WTC11 (cell line): ENCODE data around the gene WWOX. TPM values are rescaled to one million over a fixed set of nuclear protein-coding genes. Genes with fewer than 3 reads are reported as not detected.

Experiments used
- ATAC-seq: fragments of 200-7000 bp; cut with Tn5 transposase; 2 replicates; pipeline ENCODE4 v1.10.0; 2021; ENCODE audit warnings: mild to moderate bottlenecking, moderate library complexity
- CTCF ChIA-PET: fragments of 300-600 bp; sonication (Branson Sonifier 250); formaldehyde crosslinking; loops from one replicate; lab custom pipeline; 2021; ENCODE audit warnings: antibody characterized with exemption; lab: Charles Lee
- POLR2A ChIA-PET: fragments of 350-600 bp; sonication (Branson Sonifier 250); formaldehyde crosslinking; loops from one replicate; lab custom pipeline; 2021; ENCODE audit warnings: antibody characterized with exemption; lab: Charles Lee
- DNase-seq: peaks from one replicate; pipeline ENCODE4 v3.0.0; 2021; ENCODE audit warnings: low spot score
- H3K27ac Mint-ChIP-seq: 2 replicates; pipeline ENCODE4 v1.8.0; 2021; ENCODE audit warnings: mixed read lengths
- H3K27me3 Mint-ChIP-seq: 2 replicates; pipeline ENCODE4 v1.8.0; 2021; ENCODE audit warnings: low read depth, mild to moderate bottlenecking, moderate library complexity, mixed read lengths
- H3K36me3 Mint-ChIP-seq: 2 replicates; pipeline ENCODE4 v1.8.0; 2021; ENCODE audit warnings: mixed read lengths
- H3K4me1 Mint-ChIP-seq: 2 replicates; pipeline ENCODE4 v1.8.0; 2022; ENCODE audit warnings: mixed read lengths
- H3K4me3 Mint-ChIP-seq: 2 replicates; pipeline ENCODE4 v1.8.0; 2021; ENCODE audit warnings: mild to moderate bottlenecking, moderate library complexity, mixed read lengths
- H3K9me3 Mint-ChIP-seq: 2 replicates; pipeline ENCODE4 v1.8.0; 2021; ENCODE audit warnings: mixed read lengths
- ATF2 ChIP-seq: sonication (generic); formaldehyde crosslinking; IDR thresholded peaks from 2 replicates; pipeline ENCODE4 v1.8.1; 2022; ENCODE audit warnings: low read depth, missing genetic modification reagents, borderline replicate concordance
- E2F5 ChIP-seq: sonication (generic); formaldehyde crosslinking; IDR thresholded peaks from 2 replicates; pipeline ENCODE4 v1.8.1; 2022; ENCODE audit warnings: mild to moderate bottlenecking, moderate library complexity, missing genetic modification reagents
- ETV6 ChIP-seq: sonication (generic); formaldehyde crosslinking; IDR thresholded peaks from 2 replicates; pipeline ENCODE4 v1.8.1; 2022; ENCODE audit warnings: mild to moderate bottlenecking, missing genetic modification reagents
- FOXP4 ChIP-seq: sonication (generic); formaldehyde crosslinking; IDR thresholded peaks from 2 replicates; pipeline ENCODE4 v1.8.0; 2022; ENCODE audit warnings: mild to moderate bottlenecking, missing genetic modification reagents
- GTF2I ChIP-seq: fragments of 250-450 bp; sonication (Bioruptor Pico); conservative IDR thresholded peaks from 2 replicates; pipeline ENCODE4 v1.4.0; 2021; ENCODE audit warnings: mild to moderate bottlenecking
- IRF1 ChIP-seq: sonication (generic); formaldehyde crosslinking; IDR thresholded peaks from 2 replicates; pipeline ENCODE4 v1.8.0; 2023; ENCODE audit warnings: missing genetic modification reagents
- IRF2 ChIP-seq: sonication (generic); formaldehyde crosslinking; IDR thresholded peaks from 2 replicates; pipeline ENCODE4 v1.8.0; 2022; ENCODE audit warnings: low read depth, missing genetic modification reagents, borderline replicate concordance
- MAX ChIP-seq: sonication (generic); formaldehyde crosslinking; IDR thresholded peaks from 2 replicates; pipeline ENCODE4 v1.8.0; 2022; ENCODE audit warnings: mild to moderate bottlenecking, missing genetic modification reagents
- NFE2L1 ChIP-seq: sonication (generic); formaldehyde crosslinking; IDR thresholded peaks from 2 replicates; pipeline ENCODE4 v1.8.1; 2023; ENCODE audit warnings: missing genetic modification reagents
- NFYB ChIP-seq: sonication (generic); formaldehyde crosslinking; conservative IDR thresholded peaks from 2 replicates; pipeline ENCODE4 v1.8.0; 2022; ENCODE audit warnings: low read depth, missing genetic modification reagents
- NR3C1 ChIP-seq: sonication (generic); formaldehyde crosslinking; conservative IDR thresholded peaks from 2 replicates; pipeline ENCODE4 v1.8.1; 2023; ENCODE audit warnings: low read depth, mild to moderate bottlenecking, missing genetic modification reagents
- RELA ChIP-seq: sonication (generic); formaldehyde crosslinking; IDR thresholded peaks from 2 replicates; pipeline ENCODE4 v1.8.1; 2022; ENCODE audit warnings: missing genetic modification reagents, mild to moderate bottlenecking, borderline replicate concordance
- RORB ChIP-seq: fragments of 250-450 bp; sonication (Bioruptor Pico); IDR thresholded peaks from 2 replicates; pipeline ENCODE4 v1.9.0; 2021; ENCODE audit warnings: mild to moderate bottlenecking
- SMAD3 ChIP-seq: sonication (generic); formaldehyde crosslinking; IDR thresholded peaks from 2 replicates; pipeline ENCODE4 v1.8.0; 2022; ENCODE audit warnings: missing genetic modification reagents, mild to moderate bottlenecking, borderline replicate concordance
- SMAD4 ChIP-seq: sonication (generic); formaldehyde crosslinking; IDR thresholded peaks from 2 replicates; pipeline ENCODE4 v1.8.0; 2022; ENCODE audit warnings: mild to moderate bottlenecking, missing genetic modification reagents
- TCF7 ChIP-seq: sonication (generic); formaldehyde crosslinking; IDR thresholded peaks from 2 replicates; pipeline ENCODE4 v1.8.0; 2022; ENCODE audit warnings: mild to moderate bottlenecking, low read depth, missing genetic modification reagents, moderate library complexity
- ZMAT4 ChIP-seq: fragments of 250-450 bp; sonication (Bioruptor Pico); IDR thresholded peaks from 2 replicates; pipeline ENCODE4 v1.9.0; 2021; ENCODE audit warnings: mild to moderate bottlenecking
- ZNF317 ChIP-seq: sonication (generic); formaldehyde crosslinking; IDR thresholded peaks from 2 replicates; pipeline ENCODE4 v1.8.1; 2023; ENCODE audit warnings: low read depth, mild to moderate bottlenecking, moderate library complexity, missing genetic modification reagents, borderline replicate concordance
- ZNF425 ChIP-seq: fragments of 250-450 bp; sonication (Bioruptor Pico); conservative IDR thresholded peaks from 2 replicates; pipeline ENCODE4 v1.9.0; 2021; ENCODE audit warnings: mild to moderate bottlenecking
- ZNF512 ChIP-seq: sonication (generic); formaldehyde crosslinking; IDR thresholded peaks from 2 replicates; pipeline ENCODE4 v1.8.1; 2022; ENCODE audit warnings: missing genetic modification reagents, borderline replicate concordance
- total RNA-seq: library from RNA; stranded (reverse); gene quantifications from 3 replicates; pipeline ENCODE4 v1.2.3, GENCODE V29; 2021

The WWOX gene
- total RNA-seq, 1 experiment from 2014 or later = 15.7 TPM

- ATAC-seq (no peak), DNase-seq (no peak)
- H3K27ac Mint-ChIP-seq = no peak overlapping the region
- H3K27me3 Mint-ChIP-seq = no peaks in the 10 kb centered on the region
- peaks cover 25% of the 10 kb centered on the region for H3K9me3 Mint-ChIP-seq
- H3K4me3 Mint-ChIP-seq = no peak overlapping the region
- POLR2A ChIA-PET = no interaction called here
- H3K4me1 Mint-ChIP-seq = peaks cover 7% of the 10 kb centered on the region
- H3K36me3 Mint-ChIP-seq = peaks cover 12% of the 10 kb centered on the region
- CTCF ChIA-PET = no interaction called here
- TF ChIP-seq SMAD3 = no peak
- TF ChIP-seq E2F5 = no peak
- no peak for TF ChIP-seq SMAD4 (CRISPR knock-in tag)
- TF ChIP-seq IRF1 = no peak
- TF ChIP-seq ETV6 (CRISPR knock-in tag) = no peak
- TF ChIP-seq RORB (CRISPR knock-in tag) = no peak
- TF ChIP-seq NR3C1 = no peak
- no peak for TF ChIP-seq NFE2L1 (CRISPR knock-in tag)
- no peak for TF ChIP-seq FOXP4 (CRISPR knock-in tag)
- no peak for TF ChIP-seq ZNF425 (CRISPR knock-in tag)
- no peak for TF ChIP-seq ATF2
- no peak for TF ChIP-seq ZNF317 (CRISPR knock-in tag)
- no peak for TF ChIP-seq ZMAT4
- no peak for TF ChIP-seq TCF7 (CRISPR knock-in tag)
- TF ChIP-seq RELA (CRISPR knock-in tag) = no peak
- TF ChIP-seq, all 79 proteins: peak for 0
Observed at GRCh38 chr16:78161023-78161729, 61.7 kb downstream of the WWOX start.

GRCh38 chr16:78163772-78164670 lies 64.6 kb downstream of the WWOX start:
- Mint-ChIP-seq H3K9me3 (peaks cover 22% of the 10 kb centered on the region), H3K4me1 (peaks cover 7% of the 10 kb centered on the region), H3K27ac (no peak overlapping the region), H3K36me3 (peaks cover 12% of the 10 kb centered on the region), H3K4me3 (no peak overlapping the region), H3K27me3 (no peaks in the 10 kb centered on the region)
- ATAC-seq (no peak), DNase-seq (no peak)
- ChIA-PET POLR2A (no interaction called here), CTCF (no interaction called here)
- TF ChIP-seq RELA (CRISPR knock-in tag) (no peak), IRF2 (CRISPR knock-in tag) (no peak), GTF2I (no peak), ZNF512 (no peak), MAX (no peak), RORB (CRISPR knock-in tag) (no peak), NFYB (CRISPR knock-in tag) (no peak), FOXP4 (CRISPR knock-in tag) (no peak)
